ENCODE data around the gene KLHL22. TPM values are rescaled to one million over a fixed set of nuclear protein-coding genes. Genes with fewer than 3 reads are reported as not detected.

KLHL22 gene
- total and polyA plus RNA-seq, 9 donors, result 31.3 to 39.9 (median 35.7) TPM

GRCh38 chr22:20533879-20534265 is 38.3 kb upstream of the KLHL22 start:
- no peak for DNase-seq
- H3K27ac ChIP-seq (ENCODE audit: low read length), result no peak overlapping the region

GRCh38 chr22:20533095-20533878 is 37.7 kb upstream of the KLHL22 start:
- DNase-seq, result no peak
- no peak overlapping the region for H3K4me3 ChIP-seq (ENCODE audit: low read length)
- no peaks in the 10 kb centered on the region for H3K27me3 ChIP-seq (ENCODE audit: control insufficient read depth, insufficient read depth, low read length)
- peaks cover 26% of the 10 kb centered on the region for H3K36me3 ChIP-seq (ENCODE audit: control insufficient read depth, insufficient read depth, low read length)
- WGBS (ENCODE audit: insufficient coverage), result 85% methylated on average over 9 of the region's 11 CpGs
- peak overlapping the region; percentile 91 for H3K27ac ChIP-seq (ENCODE audit: low read length)
- H3K9me3 ChIP-seq (replicated peaks; ENCODE audit: control insufficient read depth, low read depth, low read length), result no peaks in the 10 kb centered on the region
- H3K4me1 ChIP-seq (ENCODE audit: control insufficient read depth, insufficient read depth, low read length), result peaks cover 44% of the 10 kb centered on the region

More at GRCh38 chr22:20533879-20534265, 38.3 kb upstream of the KLHL22 start:
- WGBS (ENCODE audit: insufficient coverage), result 66% methylated on average over 3 of the region's 3 CpGs
- Histone ChIP-seq H3K27me3 (ENCODE audit: control insufficient read depth, insufficient read depth, low read length) (no peaks in the 10 kb centered on the region), H3K9me3 (replicated peaks; ENCODE audit: control insufficient read depth, low read depth, low read length) (no peaks in the 10 kb centered on the region), H3K4me3 (ENCODE audit: low read length) (no peak overlapping the region), H3K36me3 (ENCODE audit: control insufficient read depth, insufficient read depth, low read length) (peaks cover 21% of the 10 kb centered on the region), H3K4me1 (ENCODE audit: control insufficient read depth, insufficient read depth, low read length) (peaks cover 44% of the 10 kb centered on the region)

GRCh38 chr22:20532256-20532993 is 36.8 kb upstream of the KLHL22 start:
- no peaks in the 10 kb centered on the region for H3K27me3 ChIP-seq (ENCODE audit: control insufficient read depth, insufficient read depth, low read length)
- no peak for DNase-seq
- H3K4me3 ChIP-seq (ENCODE audit: low read length), result no peak overlapping the region
- H3K4me1 ChIP-seq (ENCODE audit: control insufficient read depth, insufficient read depth, low read length), result peaks cover 44% of the 10 kb centered on the region
- H3K36me3 ChIP-seq (ENCODE audit: control insufficient read depth, insufficient read depth, low read length), result peaks cover 24% of the 10 kb centered on the region
- peak overlapping the region; percentile 91 for H3K27ac ChIP-seq (ENCODE audit: low read length)
- no peaks in the 10 kb centered on the region for H3K9me3 ChIP-seq (replicated peaks; ENCODE audit: control insufficient read depth, low read depth, low read length)
- WGBS (ENCODE audit: insufficient coverage), result 80% methylated on average over 7 of the region's 10 CpGs

GRCh38 chr22:20531404-20532201 is 36.0 kb upstream of the KLHL22 start:
- 63% methylated on average over 14 of the region's 15 CpGs for WGBS (ENCODE audit: insufficient coverage)

GRCh38 chr22:20531154-20531403 is 35.5 kb upstream of the KLHL22 start:
- WGBS (ENCODE audit: insufficient coverage), result no CpG with 5 or more reads among the region's 1 CpG
- Histone ChIP-seq H3K4me1 (ENCODE audit: control insufficient read depth, insufficient read depth, low read length) (peaks cover 42% of the 10 kb centered on the region), H3K36me3 (ENCODE audit: control insufficient read depth, insufficient read depth, low read length) (peaks cover 23% of the 10 kb centered on the region), H3K4me3 (ENCODE audit: low read length) (no peak overlapping the region), H3K27ac (ENCODE audit: low read length) (peak overlapping the region; percentile 91), H3K9me3 (replicated peaks; ENCODE audit: control insufficient read depth, low read depth, low read length) (no peaks in the 10 kb centered on the region), H3K27me3 (ENCODE audit: control insufficient read depth, insufficient read depth, low read length) (no peaks in the 10 kb centered on the region)
- DNase-seq, result no peak

More at GRCh38 chr22:20531404-20532201, 36.0 kb upstream of the KLHL22 start:
- peak; percentile 66 for DNase-seq
- peaks cover 21% of the 10 kb centered on the region for H3K36me3 ChIP-seq (ENCODE audit: control insufficient read depth, insufficient read depth, low read length)
- no peaks in the 10 kb centered on the region for H3K9me3 ChIP-seq (replicated peaks; ENCODE audit: control insufficient read depth, low read depth, low read length)
- no peaks in the 10 kb centered on the region for H3K27me3 ChIP-seq (ENCODE audit: control insufficient read depth, insufficient read depth, low read length)
- H3K4me3 ChIP-seq (ENCODE audit: low read length), result no peak overlapping the region
- peaks cover 44% of the 10 kb centered on the region for H3K4me1 ChIP-seq (ENCODE audit: control insufficient read depth, insufficient read depth, low read length)
- H3K27ac ChIP-seq (ENCODE audit: low read length), result peak overlapping the region; percentile 91

GRCh38 chr22:20530368-20531153 is 35.0 kb upstream of the KLHL22 start:
- Histone ChIP-seq H3K27ac (ENCODE audit: low read length) (peak overlapping the region; percentile 91), H3K27me3 (ENCODE audit: control insufficient read depth, insufficient read depth, low read length) (no peaks in the 10 kb centered on the region), H3K36me3 (ENCODE audit: control insufficient read depth, insufficient read depth, low read length) (peaks cover 23% of the 10 kb centered on the region), H3K4me3 (ENCODE audit: low read length) (no peak overlapping the region), H3K4me1 (ENCODE audit: control insufficient read depth, insufficient read depth, low read length) (peaks cover 42% of the 10 kb centered on the region), H3K9me3 (replicated peaks; ENCODE audit: control insufficient read depth, low read depth, low read length) (no peaks in the 10 kb centered on the region)
- WGBS (ENCODE audit: insufficient coverage), result 73% methylated on average over 15 of the region's 15 CpGs
- DNase-seq, result no peak

- no peak for DNase-seq
- Histone ChIP-seq H3K27me3 (ENCODE audit: control insufficient read depth, insufficient read depth, low read length) (no peaks in the 10 kb centered on the region), H3K4me1 (ENCODE audit: control insufficient read depth, insufficient read depth, low read length) (peaks cover 44% of the 10 kb centered on the region), H3K9me3 (replicated peaks; ENCODE audit: control insufficient read depth, low read depth, low read length) (no peaks in the 10 kb centered on the region), H3K36me3 (ENCODE audit: control insufficient read depth, insufficient read depth, low read length) (peaks cover 16% of the 10 kb centered on the region), H3K4me3 (ENCODE audit: low read length) (no peak overlapping the region), H3K27ac (ENCODE audit: low read length) (no peak overlapping the region)
- WGBS (ENCODE audit: insufficient coverage), result 94% methylated on average over 2 of the region's 7 CpGs
Observed at GRCh38 chr22:20528405-20528978, 32.9 kb upstream of the KLHL22 start.

GRCh38 chr22:20526628-20527355 is 31.2 kb upstream of the KLHL22 start:
- Histone ChIP-seq H3K4me1 (ENCODE audit: control insufficient read depth, insufficient read depth, low read length) (peaks cover 29% of the 10 kb centered on the region), H3K9me3 (replicated peaks; ENCODE audit: control insufficient read depth, low read depth, low read length) (no peaks in the 10 kb centered on the region), H3K27me3 (ENCODE audit: control insufficient read depth, insufficient read depth, low read length) (no peaks in the 10 kb centered on the region), H3K36me3 (ENCODE audit: control insufficient read depth, insufficient read depth, low read length) (peaks cover 21% of the 10 kb centered on the region), H3K4me3 (ENCODE audit: low read length) (no peak overlapping the region), H3K27ac (ENCODE audit: low read length) (no peak overlapping the region)
- WGBS (ENCODE audit: insufficient coverage), result 82% methylated on average over 5 of the region's 6 CpGs
- DNase-seq, result no peak

- Histone ChIP-seq H3K4me1 (ENCODE audit: control insufficient read depth, insufficient read depth, low read length) (peaks cover 23% of the 10 kb centered on the region), H3K27ac (ENCODE audit: low read length) (no peak overlapping the region), H3K36me3 (ENCODE audit: control insufficient read depth, insufficient read depth, low read length) (peaks cover 22% of the 10 kb centered on the region), H3K27me3 (ENCODE audit: control insufficient read depth, insufficient read depth, low read length) (no peaks in the 10 kb centered on the region), H3K4me3 (ENCODE audit: low read length) (no peak overlapping the region), H3K9me3 (replicated peaks; ENCODE audit: control insufficient read depth, low read depth, low read length) (no peaks in the 10 kb centered on the region)
- no peak for DNase-seq
- WGBS (ENCODE audit: insufficient coverage), result 85% methylated on average over 3 of the region's 4 CpGs
Observed at GRCh38 chr22:20526305-20526627, 30.7 kb upstream of the KLHL22 start.
